ENCODE data around the gene CCDC28B. TPM values are rescaled to one million over a fixed set of nuclear protein-coding genes. Genes with fewer than 3 reads are reported as not detected.
"Not testable (repeated sequence)": the region's sequence is repeated elsewhere in the genome, so short reads cannot be mapped to it uniquely, and the experiment has no call there.

The CCDC28B gene
- 10 to 100 TPM in 1 of 3 donors, 1 to 10 TPM in 2; 6.7 to 10.0 (median 7.8) TPM for total RNA-seq

DNA sequence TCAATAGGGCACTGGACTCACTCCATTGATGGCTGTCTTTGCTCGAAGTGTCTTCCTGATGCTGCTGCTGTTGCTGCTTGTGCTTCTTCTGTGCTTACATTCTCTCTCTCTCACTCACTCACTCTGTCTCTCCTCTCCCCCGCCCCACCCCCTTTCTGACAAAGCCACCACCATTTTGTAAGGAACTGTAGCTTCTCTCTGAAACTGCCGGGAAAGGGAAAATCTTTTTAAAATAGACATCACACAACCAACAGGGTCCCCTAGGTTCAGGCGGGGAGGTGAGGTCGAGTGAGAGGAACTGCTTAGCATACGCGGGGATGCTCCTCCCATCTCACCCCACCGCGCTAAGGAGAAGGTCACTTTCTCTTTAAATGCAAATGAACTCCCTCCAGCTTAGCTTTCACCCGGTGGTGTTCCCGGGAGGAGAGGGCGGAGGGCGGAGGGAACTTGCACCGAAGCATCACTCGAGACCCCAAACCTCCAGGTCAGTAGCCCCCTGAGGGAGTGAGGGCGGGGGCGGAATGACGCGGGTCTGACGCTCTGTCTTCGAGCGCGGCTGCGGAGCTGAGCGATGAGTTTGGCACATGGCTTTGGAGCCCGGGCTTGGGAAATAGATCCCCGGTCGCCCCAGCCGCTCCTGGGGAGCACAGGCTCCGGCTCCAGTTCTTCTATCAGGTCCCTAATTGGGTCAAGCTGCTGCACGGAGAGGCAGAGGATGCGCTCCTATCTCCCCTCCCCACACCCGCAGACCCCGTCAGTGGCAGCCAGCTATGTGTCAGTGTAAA lies at the start of gene CCDC28B:
TSS of gene CCDC28B (plus strand) at position 370 of the 785 bp plus-strand sequence. CDS start 1,341 bp downstream, outside the sequence.
- no peaks in the 10 kb centered on the region for H3K27me3 Mint-ChIP-seq (ENCODE audit: low read depth)
- H3K4me3 Mint-ChIP-seq = peak within 1 kb of the TSS; percentile 86
- ATAC-seq (peak; percentile 45 to 47), DNase-seq (peak; percentile 41)
- peaks cover 59% of the 10 kb centered on the region for H3K4me1 Mint-ChIP-seq (ENCODE audit: low read depth)
- no peaks in the 10 kb centered on the region for H3K9me3 Mint-ChIP-seq
- H3K36me3 Mint-ChIP-seq (ENCODE audit: insufficient read depth) = peaks cover 16% of the 10 kb centered on the region

DNA sequence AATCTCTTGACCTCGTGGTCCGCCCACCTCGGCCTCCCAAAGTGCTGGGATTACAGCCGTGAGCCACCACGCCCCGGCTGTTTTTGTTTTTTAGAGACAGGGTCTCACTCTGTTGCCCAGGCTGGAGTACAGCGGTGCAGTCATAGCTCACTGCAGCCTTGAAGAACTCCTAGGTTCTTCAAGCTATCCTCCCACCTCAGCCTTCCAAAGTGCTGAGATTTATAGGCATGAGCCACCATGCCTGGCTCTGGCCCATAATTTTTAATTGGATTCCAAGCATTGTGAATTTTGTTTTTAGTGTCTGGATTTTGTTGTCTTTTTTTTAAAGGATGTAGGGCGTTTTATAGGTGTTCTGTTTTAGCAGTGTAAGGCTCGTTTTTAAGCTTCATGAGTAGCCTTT lies 49.5 kb upstream of the CCDC28B start:
- Mint-ChIP-seq H3K4me1 (ENCODE audit: low read depth) (peaks cover 10% of the 10 kb centered on the region), H3K9me3 (peaks cover 4% of the 10 kb centered on the region), H3K4me3 (no peak overlapping the region), H3K27me3 (ENCODE audit: low read depth) (no peaks in the 10 kb centered on the region), H3K36me3 (ENCODE audit: insufficient read depth) (peaks cover 17% of the 10 kb centered on the region)
- DNase-seq (no peak), ATAC-seq (no peak)

DNA sequence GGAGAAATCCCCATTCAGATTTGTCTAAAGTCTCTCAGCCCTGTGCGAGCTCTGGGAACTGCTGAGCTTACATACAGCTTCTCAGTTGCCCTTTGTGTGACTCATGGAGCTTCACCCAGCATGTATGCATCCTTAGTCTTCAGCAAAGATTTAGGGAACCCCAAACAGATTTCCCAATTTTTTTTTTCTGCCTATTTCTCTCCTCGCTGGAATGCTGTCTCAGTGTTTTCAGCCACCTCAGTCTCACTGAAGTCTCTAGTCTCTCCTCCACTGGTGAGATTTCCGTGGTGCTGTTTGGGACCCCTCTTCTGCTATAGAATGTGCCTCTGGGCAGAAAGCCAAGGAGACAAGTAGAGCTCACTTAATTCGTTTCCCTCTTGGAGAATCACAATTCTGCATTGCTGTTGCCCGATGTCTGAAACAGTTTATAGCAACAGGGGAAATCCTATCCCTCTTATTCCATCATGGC lies 49.0 kb upstream of the CCDC28B start:
- Mint-ChIP-seq H3K4me3 (no peak overlapping the region), H3K36me3 (ENCODE audit: insufficient read depth) (peaks cover 22% of the 10 kb centered on the region), H3K9me3 (peaks cover 4% of the 10 kb centered on the region), H3K27me3 (ENCODE audit: low read depth) (no peaks in the 10 kb centered on the region), H3K4me1 (ENCODE audit: low read depth) (peaks cover 5% of the 10 kb centered on the region)
- ATAC-seq (no peak), DNase-seq (no peak)

GRCh38 chr1:32159189-32159588 lies 41.2 kb upstream of the CCDC28B start:
- DNase-seq = no peak
- H3K9me3 Mint-ChIP-seq = no peaks in the 10 kb centered on the region
- no peak overlapping the region for H3K4me3 Mint-ChIP-seq
- no peaks in the 10 kb centered on the region for H3K4me1 Mint-ChIP-seq (ENCODE audit: low read depth)
- no peaks in the 10 kb centered on the region for H3K27me3 Mint-ChIP-seq (ENCODE audit: low read depth)
- H3K36me3 Mint-ChIP-seq (ENCODE audit: insufficient read depth) = peaks cover 44% of the 10 kb centered on the region
- no peak for ATAC-seq

DNA sequence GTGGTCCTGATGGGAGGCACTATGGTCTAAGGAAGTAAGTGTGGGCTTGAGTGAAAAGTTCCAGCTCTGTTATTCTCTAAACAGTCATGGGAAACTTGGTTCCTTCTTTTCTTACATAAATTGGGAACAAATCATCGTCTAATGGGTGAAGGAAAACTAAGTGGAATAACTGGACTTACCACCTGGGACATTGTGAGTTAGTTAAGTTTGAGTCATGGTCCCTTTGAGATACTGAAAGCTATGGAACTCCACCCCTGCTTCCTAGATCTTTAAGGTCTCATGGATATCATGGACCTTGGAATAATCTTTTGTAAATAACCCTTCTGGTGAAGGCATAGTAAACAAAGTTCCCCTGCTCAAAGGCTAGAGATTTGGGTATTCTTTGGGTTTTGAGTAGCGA lies 37.0 kb upstream of the CCDC28B start:
- H3K27me3 Mint-ChIP-seq (ENCODE audit: low read depth) = no peaks in the 10 kb centered on the region
- ATAC-seq (no peak), DNase-seq (no peak)
- no peaks in the 10 kb centered on the region for H3K9me3 Mint-ChIP-seq
- no peak overlapping the region for H3K4me3 Mint-ChIP-seq
- H3K4me1 Mint-ChIP-seq (ENCODE audit: low read depth) = no peaks in the 10 kb centered on the region
- peaks cover 32% of the 10 kb centered on the region for H3K36me3 Mint-ChIP-seq (ENCODE audit: insufficient read depth)

GRCh38 chr1:32165633-32166032 lies 34.8 kb upstream of the CCDC28B start:
- not testable (repeated sequence) for DNase-seq; H3K4me3 Mint-ChIP-seq; ATAC-seq; H3K9me3 Mint-ChIP-seq; H3K27me3 Mint-ChIP-seq (ENCODE audit: low read depth); H3K4me1 Mint-ChIP-seq (ENCODE audit: low read depth)
- peaks cover 33% of the 10 kb centered on the region for H3K36me3 Mint-ChIP-seq (ENCODE audit: insufficient read depth)

DNA sequence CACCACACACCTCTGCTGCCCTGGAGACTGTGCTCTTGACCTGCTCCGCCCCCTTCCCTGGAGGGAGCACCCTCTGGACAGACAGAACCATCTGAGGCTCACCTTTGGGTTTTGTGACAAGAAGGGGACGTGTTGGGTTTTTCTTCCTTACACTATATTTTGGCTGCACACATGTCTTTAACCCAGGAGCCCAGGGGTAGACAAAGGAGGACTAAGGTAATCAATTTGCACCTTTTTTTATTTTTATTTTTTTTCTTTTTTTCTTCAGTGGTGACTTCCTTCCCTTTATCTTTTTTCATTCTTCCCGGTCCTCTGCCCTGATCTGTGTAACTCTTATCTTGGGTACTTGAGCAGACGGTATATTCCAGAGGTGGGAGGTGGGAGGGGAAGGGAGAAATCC lies 29.4 kb upstream of the CCDC28B start:
- Mint-ChIP-seq H3K4me3 (no peak overlapping the region), H3K4me1 (ENCODE audit: low read depth) (peaks cover 9% of the 10 kb centered on the region), H3K9me3 (no peaks in the 10 kb centered on the region), H3K36me3 (ENCODE audit: insufficient read depth) (peaks cover 40% of the 10 kb centered on the region), H3K27me3 (ENCODE audit: low read depth) (no peaks in the 10 kb centered on the region)
- ATAC-seq (no peak), DNase-seq (no peak)

DNA sequence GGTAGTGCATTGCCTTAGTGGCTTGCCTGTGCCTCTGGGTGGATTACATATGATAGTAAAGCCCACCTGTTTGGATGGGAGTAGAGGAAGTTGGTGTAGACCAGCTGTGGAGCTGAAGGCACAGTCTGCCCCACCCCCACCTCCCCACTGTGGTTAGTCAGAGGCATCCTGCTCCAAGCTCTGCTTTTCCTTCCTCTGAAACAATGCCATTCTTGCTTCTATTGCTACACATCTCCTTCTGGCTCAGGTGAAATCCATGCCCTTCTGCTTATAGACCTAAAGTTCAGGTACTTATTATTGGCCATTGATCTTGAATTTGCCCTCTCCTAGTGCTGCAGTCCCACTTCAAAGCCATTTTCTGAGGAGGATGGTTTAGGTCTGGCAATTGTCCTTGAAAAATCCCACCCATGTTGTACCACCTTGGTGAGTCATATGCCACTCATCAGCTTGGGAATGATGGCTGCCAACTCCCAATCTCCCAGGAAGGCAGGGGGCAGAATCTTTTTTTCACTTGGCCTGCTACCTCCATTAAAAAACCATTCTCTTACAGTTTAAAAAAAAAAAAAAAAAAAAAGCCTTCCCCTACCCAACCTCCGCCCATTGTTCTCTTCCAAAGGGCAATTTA lies 27.7 kb upstream of the CCDC28B start:
- DNase-seq (no peak), ATAC-seq (no peak)
- H3K9me3 Mint-ChIP-seq = no peaks in the 10 kb centered on the region
- H3K27me3 Mint-ChIP-seq (ENCODE audit: low read depth) = no peaks in the 10 kb centered on the region
- peaks cover 31% of the 10 kb centered on the region for H3K36me3 Mint-ChIP-seq (ENCODE audit: insufficient read depth)
- H3K4me3 Mint-ChIP-seq = no peak overlapping the region
- H3K4me1 Mint-ChIP-seq (ENCODE audit: low read depth) = peaks cover 9% of the 10 kb centered on the region

- peak overlapping the region; percentile 94 for H3K4me3 Mint-ChIP-seq
- no peaks in the 10 kb centered on the region for H3K9me3 Mint-ChIP-seq
- H3K36me3 Mint-ChIP-seq (ENCODE audit: insufficient read depth) = peaks cover 24% of the 10 kb centered on the region
- DNase-seq = no peak
- no peak for ATAC-seq
- peaks cover 32% of the 10 kb centered on the region for H3K4me1 Mint-ChIP-seq (ENCODE audit: low read depth)
- no peaks in the 10 kb centered on the region for H3K27me3 Mint-ChIP-seq (ENCODE audit: low read depth)
Measured at GRCh38 chr1:32178380-32179192, 21.8 kb upstream of the CCDC28B start.

DNA sequence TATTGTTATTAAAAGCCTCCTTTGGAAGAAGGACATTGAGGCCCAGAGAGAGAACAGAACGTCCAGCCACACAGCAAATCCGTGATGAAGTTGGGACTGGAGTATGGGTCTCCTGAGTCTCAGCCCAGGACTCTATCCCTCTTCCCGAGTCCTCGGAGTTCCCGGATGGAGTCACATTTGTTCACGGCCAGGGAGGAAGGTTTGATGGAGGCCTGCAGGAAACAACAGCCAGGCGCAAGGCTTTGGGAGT lies 21.3 kb upstream of the CCDC28B start:
- peaks cover 27% of the 10 kb centered on the region for H3K36me3 Mint-ChIP-seq (ENCODE audit: insufficient read depth)
- H3K4me1 Mint-ChIP-seq (ENCODE audit: low read depth) = peaks cover 35% of the 10 kb centered on the region
- H3K4me3 Mint-ChIP-seq = peak overlapping the region; percentile 94
- DNase-seq = no peak
- H3K9me3 Mint-ChIP-seq = no peaks in the 10 kb centered on the region
- no peaks in the 10 kb centered on the region for H3K27me3 Mint-ChIP-seq (ENCODE audit: low read depth)
- ATAC-seq = no peak

DNA sequence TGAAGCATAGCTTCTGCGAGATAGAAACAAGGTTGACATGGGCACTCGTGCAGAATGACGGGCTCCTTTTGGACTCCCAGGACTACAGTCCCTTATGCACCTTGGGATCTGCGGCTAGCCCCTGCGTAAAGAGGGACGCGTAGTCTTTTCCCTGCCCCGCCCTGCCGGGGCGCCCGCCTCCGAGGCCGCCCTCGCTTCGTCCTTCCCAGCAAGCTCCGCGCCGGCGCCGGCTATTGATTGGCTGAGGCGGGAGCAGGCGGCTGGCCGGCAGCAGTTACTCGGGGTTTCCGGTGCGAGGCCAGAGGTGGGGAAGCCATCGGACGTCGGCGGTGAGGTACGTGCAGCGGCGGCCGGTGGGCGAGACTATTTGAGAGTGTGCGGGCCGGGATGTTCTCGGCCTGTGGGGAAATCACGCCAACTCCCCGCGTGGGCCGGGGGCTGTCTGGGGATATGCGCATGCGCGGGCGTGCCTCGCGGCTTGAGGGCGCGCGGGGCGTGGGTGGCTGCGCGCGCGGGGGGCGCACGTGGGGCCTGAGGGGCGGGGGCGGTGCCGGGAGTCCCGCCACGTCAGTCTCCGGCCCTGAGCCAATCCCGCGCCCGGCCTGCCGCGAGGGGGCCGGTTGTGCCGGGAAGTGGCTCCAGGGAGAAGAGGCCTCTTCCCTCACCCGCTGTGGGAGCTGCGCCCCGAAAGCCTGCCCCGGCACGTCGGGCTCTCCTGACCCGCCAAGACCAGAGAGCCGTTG lies 20.8 kb upstream of the CCDC28B start, which contains the start of gene TXLNA:
TSS of gene TXLNA (plus strand) at position 233 of the 743 bp plus-strand sequence. CDS start 671 bp downstream, outside the sequence.
- peak within 1 kb of the TSS; percentile 94 for H3K4me3 Mint-ChIP-seq
- DNase-seq = peak; percentile 90
- peak; percentile 88 for ATAC-seq
- peaks cover 32% of the 10 kb centered on the region for H3K36me3 Mint-ChIP-seq (ENCODE audit: insufficient read depth)
- no peaks in the 10 kb centered on the region for H3K9me3 Mint-ChIP-seq
- H3K4me1 Mint-ChIP-seq (ENCODE audit: low read depth) = peaks cover 40% of the 10 kb centered on the region
- H3K27me3 Mint-ChIP-seq (ENCODE audit: low read depth) = no peaks in the 10 kb centered on the region

DNA sequence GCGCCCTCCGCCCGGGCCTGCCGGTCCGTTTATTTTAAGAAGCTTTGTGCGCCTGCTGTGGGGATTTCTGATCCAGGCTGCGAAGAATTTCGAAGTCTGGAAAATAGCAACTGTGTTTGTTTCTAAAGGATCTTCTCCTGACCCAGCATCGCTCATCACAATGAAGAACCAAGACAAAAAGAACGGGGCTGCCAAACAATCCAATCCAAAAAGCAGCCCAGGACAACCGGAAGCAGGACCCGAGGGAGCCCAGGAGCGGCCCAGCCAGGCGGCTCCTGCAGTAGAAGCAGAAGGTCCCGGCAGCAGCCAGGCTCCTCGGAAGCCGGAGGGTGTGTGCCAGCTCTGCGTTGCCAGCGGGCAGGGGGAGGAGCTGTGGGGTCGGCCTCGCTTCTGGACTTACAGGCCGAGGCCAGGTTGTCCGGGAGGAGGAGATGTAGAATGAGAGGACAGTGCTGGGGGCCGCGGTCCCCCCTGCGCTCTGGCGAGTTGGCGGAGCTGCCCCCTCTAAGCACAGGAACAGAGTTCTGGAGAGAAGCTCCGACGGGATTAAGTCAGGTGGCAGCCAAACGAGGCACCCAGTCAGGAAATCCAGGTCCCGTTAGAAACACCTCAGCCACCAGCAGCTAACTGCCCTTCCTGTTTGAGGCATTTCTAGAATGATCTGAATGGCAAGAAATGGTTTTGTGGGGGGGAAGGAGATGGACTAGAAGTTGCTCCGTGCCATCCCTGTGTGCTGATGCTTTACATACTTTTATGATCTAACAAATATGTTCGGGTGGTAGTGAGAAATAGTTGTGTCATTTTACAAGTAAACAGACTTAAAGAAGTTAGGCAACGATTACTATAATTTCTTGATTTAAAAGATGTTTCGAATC lies 20.0 kb upstream of the CCDC28B start:
- Mint-ChIP-seq H3K36me3 (ENCODE audit: insufficient read depth) (peaks cover 38% of the 10 kb centered on the region), H3K9me3 (no peaks in the 10 kb centered on the region), H3K4me1 (ENCODE audit: low read depth) (peaks cover 46% of the 10 kb centered on the region), H3K4me3 (peak overlapping the region; percentile 94), H3K27me3 (ENCODE audit: low read depth) (no peaks in the 10 kb centered on the region)
- DNase-seq (peak; percentile 19), ATAC-seq (peak; percentile 33 to 35)

DNA sequence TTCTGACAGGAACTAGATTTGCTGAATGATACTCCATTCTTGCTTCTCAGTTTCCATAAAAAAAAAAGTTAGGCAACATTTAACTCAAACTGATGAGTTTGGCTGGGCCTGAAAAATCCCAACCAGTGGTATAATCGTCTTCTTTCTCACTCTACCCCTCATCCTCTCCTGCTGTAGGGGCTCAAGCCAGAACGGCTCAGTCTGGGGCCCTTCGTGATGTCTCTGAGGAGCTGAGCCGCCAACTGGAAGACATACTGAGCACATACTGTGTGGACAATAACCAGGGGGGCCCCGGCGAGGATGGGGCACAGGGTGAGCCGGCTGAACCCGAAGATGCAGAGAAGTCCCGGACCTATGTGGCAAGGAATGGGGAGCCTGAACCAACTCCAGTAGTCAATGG lies 19.3 kb upstream of the CCDC28B start:
- DNase-seq (no peak), ATAC-seq (no peak)
- no peaks in the 10 kb centered on the region for H3K27me3 Mint-ChIP-seq (ENCODE audit: low read depth)
- peaks cover 40% of the 10 kb centered on the region for H3K36me3 Mint-ChIP-seq (ENCODE audit: insufficient read depth)
- H3K9me3 Mint-ChIP-seq = no peaks in the 10 kb centered on the region
- peak overlapping the region; percentile 94 for H3K4me3 Mint-ChIP-seq
- peaks cover 48% of the 10 kb centered on the region for H3K4me1 Mint-ChIP-seq (ENCODE audit: low read depth)

All from activated T-cell treated with anti-CD3 and anti-CD28 coated beads, Interleukin-2, amount 50 U/mL, for 4 hours (primary cell).